Measurements from ENCODE around the gene AQP5.
"Not testable (repeated sequence)": the region's sequence is repeated elsewhere in the genome, so short reads cannot be mapped to it uniquely, and the experiment has no call there.

AQP5 gene

GRCh38 chr12:49980501-49981349, 19.1 kb downstream of the AQP5 start:
- DNase-seq (ENCODE audit: low read depth) = no peak

GRCh38 chr12:49982246-49983087, 20.8 kb downstream of the AQP5 start:
- DNase-seq (ENCODE audit: low read depth) = peak; percentile 39

GRCh38 chr12:49983892-49984291, 22.2 kb downstream of the AQP5 start:
- peak; percentile 91 for DNase-seq (ENCODE audit: low read depth)

GRCh38 chr12:49984476-49985359, 23.0 kb downstream of the AQP5 start:
- DNase-seq (ENCODE audit: low read depth) = no peak

- no peak for DNase-seq (ENCODE audit: low read depth)
These were observed 24.3 kb downstream of the AQP5 start for GRCh38 chr12:49985981-49986380.

GRCh38 chr12:49986476-49986875, 24.8 kb downstream of the AQP5 start:
- DNase-seq (ENCODE audit: low read depth) = not testable (repeated sequence)

- DNase-seq (ENCODE audit: low read depth) = no peak
These were observed 26.1 kb downstream of the AQP5 start for GRCh38 chr12:49987625-49988303.

GRCh38 chr12:49989400-49989799, 27.7 kb downstream of the AQP5 start:
- not testable (repeated sequence) for DNase-seq (ENCODE audit: low read depth)

GRCh38 chr12:49990273-49990672, 28.6 kb downstream of the AQP5 start:
- DNase-seq (ENCODE audit: low read depth) = no peak

GRCh38 chr12:49998453-49998852, 36.8 kb downstream of the AQP5 start:
- DNase-seq (ENCODE audit: low read depth) = no peak

GRCh38 chr12:50003595-50003994, 41.9 kb downstream of the AQP5 start:
- peak; percentile 38 for DNase-seq (ENCODE audit: low read depth)

GRCh38 chr12:50004696-50005095, 43.0 kb downstream of the AQP5 start:
- no peak for DNase-seq (ENCODE audit: low read depth)

GRCh38 chr12:50005175-50005574, 43.5 kb downstream of the AQP5 start:
- no peak for DNase-seq (ENCODE audit: low read depth)

GRCh38 chr12:50006280-50006679, 44.6 kb downstream of the AQP5 start:
- DNase-seq (ENCODE audit: low read depth) = no peak

- DNase-seq (ENCODE audit: low read depth) = peak; percentile 57
These were observed 45.2 kb downstream of the AQP5 start for GRCh38 chr12:50006754-50007442.

- DNase-seq (ENCODE audit: low read depth) = peak; percentile 43
These were observed 51.9 kb downstream of the AQP5 start for GRCh38 chr12:50013361-50014147.

GRCh38 chr12:50014342-50014741, 52.7 kb downstream of the AQP5 start:
- no peak for DNase-seq (ENCODE audit: low read depth)
